GM12864 (cell line): ENCODE results near the gene MACROH2A2.

Experiments
- DNase-seq: peaks from one replicate; pipeline ENCODE4 v3.0.0-alpha.2; 2011; ENCODE audit warnings: low read depth
- H3K4me3 ChIP-seq: 2 replicates; pipeline ENCODE4 v1.5.1; 2011; ENCODE audit warnings: mild to moderate bottlenecking, low read depth, low read length, control low read depth
- TF ChIP-seq, protein P1 (sequence below): IDR thresholded peaks from 2 replicates; pipeline ENCODE4 v1.5.1; 2011; ENCODE audit warnings: low read depth, mild to moderate bottlenecking, moderate library complexity, low read length, control low read depth, inconsistent platforms; ENCODE audit errors: missing control alignments

The MACROH2A2 gene

DNA sequence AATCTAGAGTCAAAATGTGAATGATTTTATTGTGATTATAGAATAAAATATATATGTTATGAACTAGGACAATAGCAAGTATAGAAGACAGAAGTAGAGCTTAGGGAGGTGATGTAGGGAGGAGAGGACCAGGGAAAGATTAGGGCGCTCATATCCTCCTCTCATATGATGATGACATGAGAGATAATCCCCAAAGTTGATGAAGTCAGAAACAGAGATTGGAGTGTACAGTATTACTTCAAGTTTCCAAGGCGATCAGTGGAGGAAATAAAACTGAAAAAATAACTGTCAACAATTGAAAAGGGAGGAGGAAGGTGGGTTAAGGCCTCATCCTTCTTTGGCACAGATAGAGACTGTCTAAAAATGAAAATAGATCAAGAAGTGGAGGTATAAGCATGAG is 14.9 kb downstream of the MACROH2A2 start:
- TF ChIP-seq, protein P1, sequence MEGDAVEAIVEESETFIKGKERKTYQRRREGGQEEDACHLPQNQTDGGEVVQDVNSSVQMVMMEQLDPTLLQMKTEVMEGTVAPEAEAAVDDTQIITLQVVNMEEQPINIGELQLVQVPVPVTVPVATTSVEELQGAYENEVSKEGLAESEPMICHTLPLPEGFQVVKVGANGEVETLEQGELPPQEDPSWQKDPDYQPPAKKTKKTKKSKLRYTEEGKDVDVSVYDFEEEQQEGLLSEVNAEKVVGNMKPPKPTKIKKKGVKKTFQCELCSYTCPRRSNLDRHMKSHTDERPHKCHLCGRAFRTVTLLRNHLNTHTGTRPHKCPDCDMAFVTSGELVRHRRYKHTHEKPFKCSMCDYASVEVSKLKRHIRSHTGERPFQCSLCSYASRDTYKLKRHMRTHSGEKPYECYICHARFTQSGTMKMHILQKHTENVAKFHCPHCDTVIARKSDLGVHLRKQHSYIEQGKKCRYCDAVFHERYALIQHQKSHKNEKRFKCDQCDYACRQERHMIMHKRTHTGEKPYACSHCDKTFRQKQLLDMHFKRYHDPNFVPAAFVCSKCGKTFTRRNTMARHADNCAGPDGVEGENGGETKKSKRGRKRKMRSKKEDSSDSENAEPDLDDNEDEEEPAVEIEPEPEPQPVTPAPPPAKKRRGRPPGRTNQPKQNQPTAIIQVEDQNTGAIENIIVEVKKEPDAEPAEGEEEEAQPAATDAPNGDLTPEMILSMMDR, result no peak
- DNase-seq, result no peak
- H3K4me3 ChIP-seq, result no peak overlapping the region

DNA sequence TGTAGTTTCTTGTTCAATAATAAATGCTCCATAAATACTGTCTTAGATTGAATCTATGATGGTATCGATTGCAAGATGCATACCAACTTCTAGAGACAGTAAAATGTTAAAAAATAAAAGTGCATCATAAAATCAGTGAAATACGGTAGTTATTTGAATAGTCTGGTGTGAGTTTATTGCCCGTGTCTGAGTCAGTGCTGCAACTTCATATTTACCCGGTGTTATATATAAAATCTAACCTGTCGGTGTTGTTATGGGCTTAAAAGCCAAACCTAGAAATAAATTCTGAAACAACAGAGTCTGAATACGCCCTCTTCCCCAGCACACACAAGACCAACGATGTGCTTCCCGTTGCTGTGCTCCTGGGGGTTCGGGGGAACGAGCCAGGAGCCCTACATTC is 16.3 kb downstream of the MACROH2A2 start:
- H3K4me3 ChIP-seq, result no peak overlapping the region
- TF ChIP-seq, protein P1, result no peak
- no peak for DNase-seq

DNA sequence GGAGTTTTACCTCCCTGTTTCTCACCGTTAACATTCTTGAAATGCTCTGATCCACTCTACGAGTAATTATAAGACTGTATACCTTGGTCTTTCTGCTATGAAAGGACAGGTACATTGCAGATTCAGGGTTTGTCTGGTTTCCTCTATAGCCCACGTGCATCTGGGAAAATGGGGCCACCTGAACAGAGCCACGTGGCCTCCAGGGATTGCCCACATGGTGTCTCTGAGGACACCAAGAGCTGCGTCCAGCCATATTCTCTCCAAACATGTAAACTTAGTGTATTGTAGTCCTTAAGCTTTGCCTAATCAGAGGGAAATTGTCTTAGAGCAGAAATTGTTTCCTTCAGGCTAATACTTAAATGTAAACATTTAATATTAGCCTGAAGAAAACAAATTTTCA is 16.7 kb downstream of the MACROH2A2 start:
- no peak for DNase-seq
- TF ChIP-seq, protein P1, result no peak
- H3K4me3 ChIP-seq, result no peak overlapping the region

DNA sequence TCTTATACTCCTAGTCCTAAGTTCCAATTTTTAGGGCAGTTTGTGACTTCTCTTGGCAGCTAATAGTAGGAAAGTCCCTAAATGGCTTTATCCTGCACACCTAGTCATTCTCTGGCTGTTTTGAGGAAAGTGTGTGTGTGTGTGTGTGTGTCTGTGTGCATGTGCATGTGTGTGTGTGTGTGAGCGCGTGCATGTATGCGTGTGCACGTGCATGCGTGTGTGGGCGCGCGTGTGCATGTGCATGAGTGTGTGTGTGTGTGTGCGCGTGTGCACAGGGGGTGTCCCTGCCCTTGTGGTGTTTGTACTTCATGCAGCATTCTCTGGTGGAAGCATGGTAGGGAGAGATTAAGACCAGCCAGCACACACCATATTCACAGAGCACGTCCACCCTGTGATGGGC is 18.2 kb downstream of the MACROH2A2 start:
- TF ChIP-seq, protein P1, result no peak
- DNase-seq, result no peak

DNA sequence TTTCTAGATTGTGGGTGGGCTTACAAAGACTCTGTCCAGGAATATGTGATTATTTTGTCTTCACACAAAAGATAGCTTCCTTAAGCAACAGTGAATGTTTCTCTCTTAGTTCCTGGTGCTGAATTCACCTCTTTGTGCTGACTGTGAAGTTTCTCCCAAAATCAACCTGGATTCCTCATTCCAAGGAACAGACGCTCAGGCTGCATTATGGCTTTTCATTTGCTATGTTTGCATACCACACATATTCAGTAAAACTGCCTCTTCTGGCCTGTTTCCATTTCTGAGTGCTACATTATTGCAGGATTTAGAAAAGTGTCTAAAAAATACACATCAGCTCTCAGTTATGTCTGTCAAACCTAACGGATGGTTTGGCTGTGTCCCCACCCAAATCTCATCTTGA is 21.5 kb downstream of the MACROH2A2 start:
- DNase-seq, result no peak
- no peak overlapping the region for H3K4me3 ChIP-seq
- TF ChIP-seq, protein P1, result no peak

More for the DNA sequence above, 18.2 kb downstream of the MACROH2A2 start:
- no peak overlapping the region for H3K4me3 ChIP-seq

DNA sequence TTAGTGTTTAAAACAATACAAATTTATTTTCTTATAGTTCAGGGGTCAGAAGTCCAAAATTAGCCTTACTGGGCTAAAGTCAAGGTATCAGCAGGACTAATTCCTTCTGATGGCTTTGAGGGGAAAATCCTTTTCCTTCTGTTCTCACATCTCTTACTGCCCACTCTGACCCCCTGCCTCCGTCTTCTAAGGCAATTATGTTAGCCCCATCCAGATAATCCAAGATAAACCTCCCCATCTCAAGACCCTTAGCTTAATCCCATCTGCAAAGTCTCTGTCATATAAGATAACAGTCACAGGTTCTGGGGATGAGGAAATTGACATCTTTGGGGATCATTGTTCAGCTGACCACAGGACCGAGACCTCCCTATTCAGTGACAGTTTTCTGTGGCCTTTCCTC is 22.3 kb downstream of the MACROH2A2 start:
- no peak for DNase-seq
- H3K4me3 ChIP-seq, result no peak overlapping the region
- TF ChIP-seq, protein P1, result no peak

DNA sequence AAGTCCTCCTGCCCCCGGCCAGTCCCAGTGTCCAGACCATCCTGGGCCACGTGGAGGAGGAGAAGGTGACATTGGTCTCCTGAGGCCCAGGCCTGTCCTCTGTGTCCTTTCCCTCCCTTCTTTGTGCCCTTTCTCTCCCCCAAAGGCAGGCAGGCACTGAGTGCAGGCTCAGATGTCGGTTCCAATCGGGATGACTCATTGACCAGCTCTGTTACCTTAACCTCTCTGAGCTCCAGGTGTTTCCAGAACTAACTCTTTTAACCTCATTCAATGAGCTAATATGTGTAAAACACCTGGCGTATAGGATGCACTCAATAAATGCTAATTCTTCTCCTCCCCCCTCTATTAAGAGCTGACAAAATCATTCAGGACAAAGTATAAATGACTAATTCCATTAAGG is 25.7 kb downstream of the MACROH2A2 start:
- no peak for DNase-seq
- no peak overlapping the region for H3K4me3 ChIP-seq
- TF ChIP-seq, protein P1, result no peak
